Measurements from ENCODE around the gene HSD11B1. TPM values are rescaled to one million over a fixed set of nuclear protein-coding genes. Genes with fewer than 3 reads are reported as not detected.

HSD11B1 gene
- polyA plus RNA-seq, 1 donor (not counting 4 experiments of a cell fraction or from before 2014, with no cell fraction given): 2.7 TPM

DNA sequence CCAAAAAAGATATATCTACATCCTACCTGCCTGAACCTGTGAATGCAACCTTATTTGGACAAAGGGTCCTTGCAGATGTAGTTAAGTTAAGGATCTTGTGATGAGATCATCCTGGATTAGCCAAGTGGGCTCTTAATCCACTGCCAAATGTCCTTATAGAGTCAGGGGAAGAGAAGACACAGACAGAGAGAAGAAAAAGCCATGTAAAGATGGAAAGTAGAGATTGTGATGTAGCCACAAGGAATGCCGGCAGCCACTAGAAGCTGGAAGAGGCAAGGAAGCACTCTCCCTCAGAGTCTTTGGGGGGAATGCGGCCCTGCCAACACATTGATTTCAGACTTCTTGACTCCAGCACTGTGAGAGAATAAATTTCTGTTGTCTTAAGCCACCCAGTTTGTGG lies 16.2 kb downstream of the HSD11B1 start:
- H3K27ac ChIP-seq (ENCODE audit: control insufficient read depth, insufficient read depth, low read length): no peak overlapping the region
- no peak for FAIRE-seq

DNA sequence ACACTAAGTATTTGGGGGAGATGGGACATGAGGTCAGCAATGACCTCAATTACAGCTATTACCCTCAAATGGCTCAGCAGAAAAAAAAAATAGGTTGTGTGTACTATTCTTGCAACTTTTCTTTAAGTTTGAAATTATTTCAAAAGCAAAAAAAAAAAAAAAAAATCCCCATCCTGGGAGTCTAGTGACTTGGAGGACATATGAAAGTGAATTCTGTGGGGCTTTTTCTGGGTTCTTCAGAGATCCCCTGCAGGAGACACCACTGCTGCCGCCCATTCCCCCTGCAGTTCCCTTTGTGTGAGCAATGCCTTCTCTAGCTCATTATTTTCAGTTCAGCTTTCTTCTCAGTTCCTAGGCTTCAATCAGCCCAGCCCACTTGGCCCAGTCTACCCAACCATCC lies 16.7 kb downstream of the HSD11B1 start:
- no peak overlapping the region for H3K4me2 ChIP-seq (ENCODE audit: control insufficient read depth, extremely low read depth, insufficient read depth, low read depth, low read length)
- H3K36me3 ChIP-seq (ENCODE audit: control insufficient read depth in 2 of 2, extremely low read depth in 1 of 2, insufficient read depth in 2 of 2, low read length in 2 of 2): no peaks in the 10 kb centered on the region
- DNase-seq (ENCODE audit: low read depth, low spot score): no peak
- dilution Hi-C loops (cut with MboI; ENCODE audit: extremely low pct_ligation_motif_present, low sequenced_read_pairs): no loop called here
- no peaks in the 10 kb centered on the region for H3K9me3 ChIP-seq (ENCODE audit: control insufficient read depth, low read depth, low read length)
- H3K9me1 ChIP-seq (ENCODE audit: control insufficient read depth, extremely low read depth, insufficient read depth, low read length): no peaks in the 10 kb centered on the region
- no peaks in the 10 kb centered on the region for H3K79me2 ChIP-seq (ENCODE audit: control insufficient read depth, insufficient read depth, low read length)
- no peak overlapping the region for H3K27ac ChIP-seq (ENCODE audit: control insufficient read depth, insufficient read depth, low read length)
- TF ChIP-seq EZH2 (IDR thresholded peaks at IDR 0.05; ENCODE audit: low read length): no peak
- TF ChIP-seq, protein P1, sequence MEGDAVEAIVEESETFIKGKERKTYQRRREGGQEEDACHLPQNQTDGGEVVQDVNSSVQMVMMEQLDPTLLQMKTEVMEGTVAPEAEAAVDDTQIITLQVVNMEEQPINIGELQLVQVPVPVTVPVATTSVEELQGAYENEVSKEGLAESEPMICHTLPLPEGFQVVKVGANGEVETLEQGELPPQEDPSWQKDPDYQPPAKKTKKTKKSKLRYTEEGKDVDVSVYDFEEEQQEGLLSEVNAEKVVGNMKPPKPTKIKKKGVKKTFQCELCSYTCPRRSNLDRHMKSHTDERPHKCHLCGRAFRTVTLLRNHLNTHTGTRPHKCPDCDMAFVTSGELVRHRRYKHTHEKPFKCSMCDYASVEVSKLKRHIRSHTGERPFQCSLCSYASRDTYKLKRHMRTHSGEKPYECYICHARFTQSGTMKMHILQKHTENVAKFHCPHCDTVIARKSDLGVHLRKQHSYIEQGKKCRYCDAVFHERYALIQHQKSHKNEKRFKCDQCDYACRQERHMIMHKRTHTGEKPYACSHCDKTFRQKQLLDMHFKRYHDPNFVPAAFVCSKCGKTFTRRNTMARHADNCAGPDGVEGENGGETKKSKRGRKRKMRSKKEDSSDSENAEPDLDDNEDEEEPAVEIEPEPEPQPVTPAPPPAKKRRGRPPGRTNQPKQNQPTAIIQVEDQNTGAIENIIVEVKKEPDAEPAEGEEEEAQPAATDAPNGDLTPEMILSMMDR (optimal IDR thresholded peaks at IDR 0.05 in 1 of 3, IDR thresholded peaks at IDR 0.05 in 1 of 3, conservative IDR thresholded peaks at IDR 0.05 in 1 of 3; ENCODE audit: extremely low read depth in 1 of 3, insufficient read depth in 2 of 3, low read length in 3 of 3): no peak
- H3K27me3 ChIP-seq (ENCODE audit: control insufficient read depth, extremely low read depth, insufficient read depth, low read length): no peaks in the 10 kb centered on the region
- H2AFZ ChIP-seq (ENCODE audit: control insufficient read depth, low read length): no peak overlapping the region
- no peak overlapping the region for H3K4me3 ChIP-seq (ENCODE audit: control insufficient read depth in 2 of 3, extremely low read depth in 1 of 3, insufficient read depth in 2 of 3, low read depth in 1 of 3, low read length in 3 of 3)
- peaks cover 7% of the 10 kb centered on the region for H3K4me1 ChIP-seq (ENCODE audit: control insufficient read depth, extremely low read depth, insufficient read depth, low read length)
- FAIRE-seq: no peak
- H4K20me1 ChIP-seq (ENCODE audit: control insufficient read depth, extremely low read depth, insufficient read depth, low read length): no peaks in the 10 kb centered on the region
- H3K9ac ChIP-seq (ENCODE audit: control insufficient read depth, extremely low read depth, insufficient read depth, low read length): no peak overlapping the region

More for the DNA sequence above, 16.2 kb downstream of the HSD11B1 start:
- H3K9me3 ChIP-seq (ENCODE audit: control insufficient read depth, low read depth, low read length): no peaks in the 10 kb centered on the region
- no peaks in the 10 kb centered on the region for H4K20me1 ChIP-seq (ENCODE audit: control insufficient read depth, extremely low read depth, insufficient read depth, low read length)
- DNase-seq (ENCODE audit: low read depth, low spot score): no peak
- peaks cover 7% of the 10 kb centered on the region for H3K4me1 ChIP-seq (ENCODE audit: control insufficient read depth, extremely low read depth, insufficient read depth, low read length)
- no peak overlapping the region for H3K4me2 ChIP-seq (ENCODE audit: control insufficient read depth, extremely low read depth, insufficient read depth, low read depth, low read length)
- H3K79me2 ChIP-seq (ENCODE audit: control insufficient read depth, insufficient read depth, low read length): no peaks in the 10 kb centered on the region
- no peaks in the 10 kb centered on the region for H3K9me1 ChIP-seq (ENCODE audit: control insufficient read depth, extremely low read depth, insufficient read depth, low read length)
- dilution Hi-C loops (cut with MboI; ENCODE audit: extremely low pct_ligation_motif_present, low sequenced_read_pairs): no loop called here
- H3K27me3 ChIP-seq (ENCODE audit: control insufficient read depth, extremely low read depth, insufficient read depth, low read length): no peaks in the 10 kb centered on the region
- H3K36me3 ChIP-seq (ENCODE audit: control insufficient read depth in 2 of 2, extremely low read depth in 1 of 2, insufficient read depth in 2 of 2, low read length in 2 of 2): no peaks in the 10 kb centered on the region
- no peak overlapping the region for H3K4me3 ChIP-seq (ENCODE audit: control insufficient read depth in 2 of 3, extremely low read depth in 1 of 3, insufficient read depth in 2 of 3, low read depth in 1 of 3, low read length in 3 of 3)
- no peak overlapping the region for H2AFZ ChIP-seq (ENCODE audit: control insufficient read depth, low read length)
- no peak for TF ChIP-seq EZH2 (IDR thresholded peaks at IDR 0.05; ENCODE audit: low read length)
- TF ChIP-seq, protein P1 (optimal IDR thresholded peaks at IDR 0.05 in 1 of 3, IDR thresholded peaks at IDR 0.05 in 1 of 3, conservative IDR thresholded peaks at IDR 0.05 in 1 of 3; ENCODE audit: extremely low read depth in 1 of 3, insufficient read depth in 2 of 3, low read length in 3 of 3): no peak
- H3K9ac ChIP-seq (ENCODE audit: control insufficient read depth, extremely low read depth, insufficient read depth, low read length): no peak overlapping the region
